NB4 (cell line): ENCODE measurements around the gene ANXA9.

Experiments
- DNase-seq: peaks from one replicate; pipeline ENCODE4 v3.0.0; 2010; ENCODE audit warnings: low read depth
- H3K4me3 ChIP-seq: one replicate; pipeline ENCODE4 v1.5.1; 2011; ENCODE audit warnings: mild to moderate bottlenecking, low read depth, low read length, moderate library complexity
- MYC ChIP-seq: IDR thresholded peaks from 2 replicates; pipeline ENCODE4 v1.6.1; 2011; ENCODE audit warnings: low read depth, low read length
- POLR2A ChIP-seq: IDR thresholded peaks from 2 replicates; pipeline ENCODE4 v1.6.1; 2011; ENCODE audit warnings: mild to moderate bottlenecking; ENCODE audit not compliant: insufficient read length; ENCODE audit errors: extremely low read depth
- TF ChIP-seq, protein P1 (sequence below): IDR thresholded peaks from one replicate; pipeline ENCODE4 v1.5.1; 2012; ENCODE audit warnings: low read depth, low read length
- TF ChIP-seq, protein P2 (sequence below): IDR thresholded peaks from 2 replicates; pipeline ENCODE4 v1.6.1; 2011; ENCODE audit warnings: low read depth, low read length

ANXA9 gene

DNA sequence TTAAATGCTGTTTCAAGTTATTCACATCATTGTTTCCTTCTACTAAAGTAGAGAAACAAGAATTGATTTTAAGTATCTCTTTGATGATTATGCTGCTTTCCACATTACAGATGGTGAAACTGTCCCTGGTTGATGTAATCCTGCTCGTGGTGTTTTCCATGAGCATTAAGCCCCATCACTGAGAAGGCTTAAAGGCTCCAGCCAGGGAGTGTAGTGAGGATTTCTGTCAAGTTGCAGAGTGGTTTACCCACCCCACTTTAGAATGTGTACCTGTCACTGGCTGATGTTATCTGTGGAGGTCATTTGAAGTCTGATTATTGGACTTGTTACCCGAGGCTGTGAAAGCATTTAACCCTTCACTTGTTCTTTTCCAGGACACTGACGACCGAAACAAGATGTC, 20.3 kb upstream of the ANXA9 start:
- no peak for TF ChIP-seq MYC
- no peak for TF ChIP-seq POLR2A
- TF ChIP-seq, protein P1, sequence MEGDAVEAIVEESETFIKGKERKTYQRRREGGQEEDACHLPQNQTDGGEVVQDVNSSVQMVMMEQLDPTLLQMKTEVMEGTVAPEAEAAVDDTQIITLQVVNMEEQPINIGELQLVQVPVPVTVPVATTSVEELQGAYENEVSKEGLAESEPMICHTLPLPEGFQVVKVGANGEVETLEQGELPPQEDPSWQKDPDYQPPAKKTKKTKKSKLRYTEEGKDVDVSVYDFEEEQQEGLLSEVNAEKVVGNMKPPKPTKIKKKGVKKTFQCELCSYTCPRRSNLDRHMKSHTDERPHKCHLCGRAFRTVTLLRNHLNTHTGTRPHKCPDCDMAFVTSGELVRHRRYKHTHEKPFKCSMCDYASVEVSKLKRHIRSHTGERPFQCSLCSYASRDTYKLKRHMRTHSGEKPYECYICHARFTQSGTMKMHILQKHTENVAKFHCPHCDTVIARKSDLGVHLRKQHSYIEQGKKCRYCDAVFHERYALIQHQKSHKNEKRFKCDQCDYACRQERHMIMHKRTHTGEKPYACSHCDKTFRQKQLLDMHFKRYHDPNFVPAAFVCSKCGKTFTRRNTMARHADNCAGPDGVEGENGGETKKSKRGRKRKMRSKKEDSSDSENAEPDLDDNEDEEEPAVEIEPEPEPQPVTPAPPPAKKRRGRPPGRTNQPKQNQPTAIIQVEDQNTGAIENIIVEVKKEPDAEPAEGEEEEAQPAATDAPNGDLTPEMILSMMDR, result no peak
- TF ChIP-seq, protein P2, sequence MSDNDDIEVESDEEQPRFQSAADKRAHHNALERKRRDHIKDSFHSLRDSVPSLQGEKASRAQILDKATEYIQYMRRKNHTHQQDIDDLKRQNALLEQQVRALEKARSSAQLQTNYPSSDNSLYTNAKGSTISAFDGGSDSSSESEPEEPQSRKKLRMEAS, result no peak
- no peak for DNase-seq
- no peak overlapping the region for H3K4me3 ChIP-seq

DNA sequence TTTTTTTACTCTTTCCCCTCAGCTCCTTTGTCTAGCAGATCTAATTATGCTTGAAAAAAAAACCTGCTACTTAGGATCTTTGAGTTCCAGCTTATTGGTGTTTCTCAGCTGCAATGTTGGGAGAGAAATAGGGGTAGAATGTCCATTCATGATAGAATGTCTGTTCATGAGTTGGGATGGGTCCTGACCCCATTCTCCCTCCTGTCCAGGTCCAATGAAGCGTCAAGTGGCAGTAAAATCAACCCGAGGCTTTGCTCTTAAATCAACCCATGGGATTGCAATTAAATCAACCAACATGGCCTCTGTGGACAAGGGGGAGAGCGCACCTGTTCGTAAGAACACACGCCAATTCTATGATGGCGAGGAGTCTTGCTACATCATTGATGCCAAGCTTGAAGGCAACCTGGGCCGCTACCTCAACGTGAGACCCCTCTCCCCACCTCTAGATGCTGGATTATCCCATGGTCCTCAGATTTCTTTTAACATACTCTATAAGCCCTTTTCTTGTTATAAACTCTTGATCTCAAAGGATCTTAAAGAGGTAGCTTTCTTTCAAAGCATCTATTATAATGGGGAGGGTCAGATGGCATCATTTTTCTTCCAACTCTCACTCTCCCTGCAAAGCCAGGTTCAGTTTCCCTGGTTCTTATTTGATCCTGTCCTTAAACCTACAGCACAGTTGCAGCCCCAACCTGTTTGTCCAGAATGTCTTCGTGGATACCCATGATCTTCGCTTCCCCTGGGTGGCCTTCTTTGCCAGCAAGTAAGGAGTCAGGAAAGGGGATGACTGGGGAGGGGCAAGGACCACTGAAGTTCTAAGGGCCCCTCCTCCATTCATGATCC, 18.6 kb upstream of the ANXA9 start:
- peak; percentile 0 for TF ChIP-seq POLR2A
- TF ChIP-seq MYC, result no peak
- no peak for DNase-seq
- no peak overlapping the region for H3K4me3 ChIP-seq

DNA sequence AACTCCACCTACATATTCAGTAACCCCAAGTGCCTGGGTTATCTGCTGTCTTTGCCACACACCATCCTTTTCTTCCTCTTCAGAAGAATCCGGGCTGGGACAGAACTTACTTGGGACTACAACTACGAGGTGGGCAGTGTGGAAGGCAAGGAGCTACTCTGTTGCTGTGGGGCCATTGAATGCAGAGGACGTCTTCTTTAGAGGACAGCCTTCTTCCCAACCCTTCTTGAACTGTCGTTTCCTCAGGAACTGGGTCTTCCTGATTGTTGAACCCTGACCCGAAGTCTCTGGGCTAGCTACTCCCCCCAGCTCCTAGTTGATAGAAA, 18.0 kb upstream of the ANXA9 start:
- no peak overlapping the region for H3K4me3 ChIP-seq
- DNase-seq, result no peak
- TF ChIP-seq, protein P1, result no peak
- TF ChIP-seq MYC (no peak), POLR2A (no peak)
- TF ChIP-seq, protein P2, result no peak

DNA sequence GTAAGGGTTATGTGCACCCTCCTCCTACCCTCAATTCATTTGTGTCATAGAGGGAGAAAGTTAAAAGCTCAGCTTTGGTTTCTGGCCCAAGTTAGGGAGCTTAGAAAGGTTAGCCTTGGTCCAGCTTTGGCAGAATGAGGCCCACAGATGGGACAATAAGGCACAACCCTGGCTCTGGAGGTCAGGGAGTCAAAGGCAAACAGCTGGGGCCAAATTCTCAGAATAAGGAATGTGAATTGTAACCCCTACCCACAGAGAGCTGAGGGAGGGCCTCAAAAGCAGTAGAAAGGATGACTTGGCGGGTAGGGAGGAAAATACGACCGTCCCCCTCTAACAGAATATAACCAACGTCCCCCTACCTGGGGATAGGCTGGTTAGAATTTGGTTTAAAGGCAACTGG, 16.5 kb upstream of the ANXA9 start:
- DNase-seq, result no peak
- TF ChIP-seq MYC (no peak), POLR2A (no peak)
- TF ChIP-seq, protein P1, result no peak
- TF ChIP-seq, protein P2, result no peak
- no peak overlapping the region for H3K4me3 ChIP-seq

DNA sequence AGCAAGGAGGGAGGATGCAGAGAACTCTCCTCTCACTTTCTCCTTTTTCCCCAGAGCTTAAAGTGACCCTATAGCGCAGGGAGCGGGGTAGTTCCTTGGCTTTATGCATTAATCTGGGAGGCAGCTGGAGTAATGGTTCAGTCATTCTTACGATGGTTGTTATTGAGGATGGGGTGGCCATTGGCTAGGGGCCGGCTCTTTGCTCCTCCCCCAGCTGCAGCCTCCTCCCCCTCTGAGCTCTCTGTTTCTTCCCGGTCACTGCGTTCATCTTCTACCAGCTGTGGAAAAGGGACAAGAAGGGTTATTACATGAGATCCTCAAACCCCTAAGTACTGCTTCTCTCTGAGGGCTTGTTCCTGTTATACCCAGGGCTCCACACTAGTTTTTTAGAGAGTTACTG, 16.1 kb upstream of the ANXA9 start:
- H3K4me3 ChIP-seq, result no peak overlapping the region
- TF ChIP-seq MYC (no peak), POLR2A (no peak)
- TF ChIP-seq, protein P1, result no peak
- TF ChIP-seq, protein P2, result no peak

DNA sequence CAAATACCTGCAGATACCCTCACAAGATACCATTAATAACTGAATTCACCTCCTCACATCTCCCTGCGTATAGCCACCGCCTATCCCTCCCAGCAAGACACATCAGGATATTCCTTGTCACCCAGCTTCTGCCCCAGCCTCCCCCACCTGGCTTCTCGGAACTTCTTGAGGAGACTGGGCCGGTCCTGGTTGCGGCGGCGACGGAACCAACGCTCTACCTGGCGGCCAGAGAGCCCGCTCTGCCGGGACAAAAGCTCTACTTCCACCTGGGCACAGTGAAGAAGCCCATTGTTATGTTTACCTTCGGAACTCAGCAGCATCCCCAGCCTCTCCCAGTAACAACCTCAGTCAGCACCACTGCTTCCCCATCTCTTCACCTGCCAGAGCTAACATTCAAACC, 14.2 kb upstream of the ANXA9 start:
- no peak for TF ChIP-seq POLR2A
- TF ChIP-seq, protein P2, result no peak
- TF ChIP-seq, protein P1, result no peak
- H3K4me3 ChIP-seq, result no peak overlapping the region
- no peak for DNase-seq

More for the DNA sequence above, 16.1 kb upstream of the ANXA9 start:
- DNase-seq, result no peak
